Measurements from ENCODE around the gene FKBP2.

GRCh38 chr11:64231546-64231945, 9.3 kb upstream of the FKBP2 start:
- no peak for TF ChIP-seq POLR2A (IDR thresholded peaks at IDR 0.05)
- TF ChIP-seq, protein P1, sequence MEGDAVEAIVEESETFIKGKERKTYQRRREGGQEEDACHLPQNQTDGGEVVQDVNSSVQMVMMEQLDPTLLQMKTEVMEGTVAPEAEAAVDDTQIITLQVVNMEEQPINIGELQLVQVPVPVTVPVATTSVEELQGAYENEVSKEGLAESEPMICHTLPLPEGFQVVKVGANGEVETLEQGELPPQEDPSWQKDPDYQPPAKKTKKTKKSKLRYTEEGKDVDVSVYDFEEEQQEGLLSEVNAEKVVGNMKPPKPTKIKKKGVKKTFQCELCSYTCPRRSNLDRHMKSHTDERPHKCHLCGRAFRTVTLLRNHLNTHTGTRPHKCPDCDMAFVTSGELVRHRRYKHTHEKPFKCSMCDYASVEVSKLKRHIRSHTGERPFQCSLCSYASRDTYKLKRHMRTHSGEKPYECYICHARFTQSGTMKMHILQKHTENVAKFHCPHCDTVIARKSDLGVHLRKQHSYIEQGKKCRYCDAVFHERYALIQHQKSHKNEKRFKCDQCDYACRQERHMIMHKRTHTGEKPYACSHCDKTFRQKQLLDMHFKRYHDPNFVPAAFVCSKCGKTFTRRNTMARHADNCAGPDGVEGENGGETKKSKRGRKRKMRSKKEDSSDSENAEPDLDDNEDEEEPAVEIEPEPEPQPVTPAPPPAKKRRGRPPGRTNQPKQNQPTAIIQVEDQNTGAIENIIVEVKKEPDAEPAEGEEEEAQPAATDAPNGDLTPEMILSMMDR (IDR thresholded peaks at IDR 0.05), result no peak
